Caco-2 (cell line): Measurements from ENCODE around the gene FIP1L1. TPM values are rescaled to one million over a fixed set of nuclear protein-coding genes. Genes with fewer than 3 reads are reported as not detected.
"Not testable (repeated sequence)": the region's sequence is repeated elsewhere in the genome, so short reads cannot be mapped to it uniquely, and the experiment has no call there.

Source experiments
- BruUV-seq: library from RNA; stranded (reverse); fragments of 400-500 nt; replicated peaks from 2 replicates; lab custom pipeline; 2021; lab: Mats Ljungman, UMichigan
- CTCF ChIA-PET: fragments of 300-600 bp; sonication (Branson Sonifier 250); formaldehyde crosslinking; loops from one replicate; lab custom pipeline; 2022; ENCODE audit warnings: antibody characterized with exemption; lab: Charles Lee
- POLR2A ChIA-PET: fragments of 300-600 bp; sonication (Branson Sonifier 250); formaldehyde crosslinking; loops from one replicate; lab custom pipeline; 2022; ENCODE audit warnings: antibody characterized with exemption; lab: Charles Lee
- DNase-seq, 2 experiments: peaks; one replicate each; pipeline versions ENCODE4 v3.0.0 to v3.0.0-alpha.2; 2020 to 2022
- H3K27me3 ChIP-seq: replicated peaks from 2 replicates; pipeline ENCODE4 v1.6.0; 2011; ENCODE audit warnings: low read length; ENCODE audit not compliant: control insufficient read depth, insufficient read depth
- H3K36me3 ChIP-seq: 2 replicates; pipeline ENCODE4 v1.5.1; 2011; ENCODE audit warnings: low read length; ENCODE audit not compliant: control insufficient read depth, insufficient read depth
- H3K4me1 ChIP-seq: fragments of 250-450 bp; sonication (Bioruptor Pico); 2 replicates; pipeline ENCODE4 v1.5.1; 2020; ENCODE audit warnings: mild to moderate bottlenecking
- H3K4me3 ChIP-seq: 2 replicates; pipeline ENCODE4 v1.5.1; 2011; ENCODE audit warnings: low read depth, mild to moderate bottlenecking, control low read depth, low read length
- H3K9me3 ChIP-seq: fragments of 250-450 bp; sonication (Bioruptor Pico); 2 replicates; pipeline ENCODE4 v1.5.1; 2020; ENCODE audit warnings: mild to moderate bottlenecking, moderate library complexity
- H3K27ac Mint-ChIP-seq: one replicate; pipeline ENCODE4 v1.8.0; 2022; ENCODE audit warnings: mixed read lengths; ENCODE audit not compliant: unreplicated experiment
- H3K27me3 Mint-ChIP-seq: one replicate; pipeline ENCODE4 v1.8.0; 2022; ENCODE audit warnings: mixed read lengths; ENCODE audit not compliant: insufficient read depth, unreplicated experiment
- H3K36me3 Mint-ChIP-seq: one replicate; pipeline ENCODE4 v1.8.0; 2022; ENCODE audit warnings: mild to moderate bottlenecking, mixed read lengths; ENCODE audit not compliant: insufficient read depth, unreplicated experiment
- H3K4me1 Mint-ChIP-seq: one replicate; pipeline ENCODE4 v1.8.0; 2022; ENCODE audit warnings: low read depth, mixed read lengths; ENCODE audit not compliant: unreplicated experiment
- H3K4me3 Mint-ChIP-seq: one replicate; pipeline ENCODE4 v1.8.0; 2022; ENCODE audit warnings: mild to moderate bottlenecking, moderate library complexity, mixed read lengths; ENCODE audit not compliant: unreplicated experiment
- H3K9me3 Mint-ChIP-seq: one replicate; pipeline ENCODE4 v1.8.0; 2022; ENCODE audit warnings: mixed read lengths; ENCODE audit not compliant: unreplicated experiment
- CTCF ChIP-seq, 2 experiments: fragments of 200-600 bp in 1 of 2; IDR thresholded peaks; 1 replicate in 1 of 2; 2 replicates in 1 of 2; pipeline versions ENCODE4 v1.5.1 to v1.8.0; 2011 to 2022; ENCODE audit warnings: antibody characterized with exemption in 1 of 2, control low read depth in 1 of 2, inconsistent platforms in 1 of 2, low read depth in 1 of 2, low read length in 1 of 2, mild to moderate bottlenecking in 1 of 2, moderate library complexity in 1 of 2; ENCODE audit not compliant: insufficient read depth in 1 of 2, severe bottlenecking in 1 of 2, unreplicated experiment in 1 of 2
- intact Hi-C: fragments of 100-400 bp; cut with micrococcal nuclease; formaldehyde crosslinking; loops from one replicate; pipeline ENCODE4 v1.10.0; 2022; ENCODE audit not compliant: unreplicated experiment
- total RNA-seq: library from RNA; stranded (reverse); gene quantifications from 2 replicates; pipeline ENCODE4 v1.2.3, GENCODE V29; 2022

Gene FIP1L1
- total RNA-seq, 1 experiment from 2014 or later, result 62.5 TPM

DNA sequence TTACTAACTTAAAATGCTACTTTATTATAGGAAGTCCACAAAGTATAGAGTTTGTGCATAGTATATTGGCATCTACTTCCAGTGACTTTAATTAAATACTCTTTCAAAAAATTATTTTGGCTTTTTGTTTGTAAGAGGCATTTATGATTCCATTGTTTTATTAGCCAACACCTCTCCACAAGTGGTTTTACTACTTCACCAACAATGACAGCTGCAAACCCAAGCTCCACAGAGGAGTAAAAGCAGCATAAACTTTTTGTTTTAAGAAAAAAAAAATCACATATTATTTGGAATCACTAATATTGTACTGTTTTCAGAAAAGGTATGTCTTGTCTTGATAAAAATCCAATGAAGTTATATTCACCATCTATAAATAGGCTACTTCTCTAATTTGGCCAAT, 88.5 kb downstream of the FIP1L1 start:
- peaks cover 28% of the 10 kb centered on the region for H3K36me3 Mint-ChIP-seq
- Histone ChIP-seq H3K4me3 (no peak overlapping the region), H3K27me3 (no peaks in the 10 kb centered on the region), H3K9me3 (no peaks in the 10 kb centered on the region), H3K36me3 (no peaks in the 10 kb centered on the region; the same call in 1 of the 2 replicates), H3K4me1 (peaks cover 7% of the 10 kb centered on the region; the same call in 1 of the 2 replicates)
- peaks cover 6% of the 10 kb centered on the region for H3K4me1 Mint-ChIP-seq
- no peak overlapping the region for H3K4me3 Mint-ChIP-seq
- intact Hi-C loops, result no loop called here
- ChIA-PET POLR2A (no interaction called here), CTCF (no interaction called here)
- H3K9me3 Mint-ChIP-seq, result peaks cover 13% of the 10 kb centered on the region
- no peak for TF ChIP-seq CTCF (IDR thresholded peaks at IDR 0.05; ENCODE audit: insufficient read depth in 1 of 2, low read depth in 1 of 2, low read length in 1 of 2, severe bottlenecking in 1 of 2, unreplicated experiment in 1 of 2)
- BruUV-seq, result no TSS peak
- H3K27me3 Mint-ChIP-seq, result no peaks in the 10 kb centered on the region
- H3K27ac Mint-ChIP-seq, result no peak overlapping the region
- DNase-seq, result no peak

DNA sequence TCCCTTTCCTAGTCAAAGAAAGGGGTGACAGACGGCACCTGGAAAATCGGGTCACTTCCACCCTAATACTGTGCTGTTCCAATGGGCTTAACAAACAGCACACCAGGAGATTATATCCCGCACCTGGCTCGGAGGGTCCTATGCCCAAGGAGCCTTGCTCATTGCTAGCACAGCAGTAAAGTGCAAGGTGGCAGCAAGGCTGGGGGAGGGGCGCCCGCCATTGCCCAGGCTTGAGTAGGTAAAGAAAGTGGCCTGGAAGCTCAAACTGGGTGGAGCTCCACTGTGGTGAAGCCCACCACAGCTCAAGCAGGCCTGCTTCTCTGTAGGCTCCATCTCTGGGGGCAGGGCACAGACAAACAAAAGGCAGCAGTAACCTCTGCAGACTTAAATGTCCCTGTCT, 89.1 kb downstream of the FIP1L1 start:
- H3K4me3 ChIP-seq, BruUV-seq, H3K4me1 ChIP-seq, intact Hi-C loops, H3K36me3 ChIP-seq, H3K27me3 ChIP-seq, DNase-seq, H3K27ac Mint-ChIP-seq, H3K4me1 Mint-ChIP-seq, POLR2A ChIA-PET, CTCF ChIA-PET, H3K27me3 Mint-ChIP-seq, H3K4me3 Mint-ChIP-seq, H3K9me3 ChIP-seq: not testable (repeated sequence)
- Mint-ChIP-seq H3K36me3 (peaks cover 28% of the 10 kb centered on the region), H3K9me3 (peaks cover 13% of the 10 kb centered on the region)

DNA sequence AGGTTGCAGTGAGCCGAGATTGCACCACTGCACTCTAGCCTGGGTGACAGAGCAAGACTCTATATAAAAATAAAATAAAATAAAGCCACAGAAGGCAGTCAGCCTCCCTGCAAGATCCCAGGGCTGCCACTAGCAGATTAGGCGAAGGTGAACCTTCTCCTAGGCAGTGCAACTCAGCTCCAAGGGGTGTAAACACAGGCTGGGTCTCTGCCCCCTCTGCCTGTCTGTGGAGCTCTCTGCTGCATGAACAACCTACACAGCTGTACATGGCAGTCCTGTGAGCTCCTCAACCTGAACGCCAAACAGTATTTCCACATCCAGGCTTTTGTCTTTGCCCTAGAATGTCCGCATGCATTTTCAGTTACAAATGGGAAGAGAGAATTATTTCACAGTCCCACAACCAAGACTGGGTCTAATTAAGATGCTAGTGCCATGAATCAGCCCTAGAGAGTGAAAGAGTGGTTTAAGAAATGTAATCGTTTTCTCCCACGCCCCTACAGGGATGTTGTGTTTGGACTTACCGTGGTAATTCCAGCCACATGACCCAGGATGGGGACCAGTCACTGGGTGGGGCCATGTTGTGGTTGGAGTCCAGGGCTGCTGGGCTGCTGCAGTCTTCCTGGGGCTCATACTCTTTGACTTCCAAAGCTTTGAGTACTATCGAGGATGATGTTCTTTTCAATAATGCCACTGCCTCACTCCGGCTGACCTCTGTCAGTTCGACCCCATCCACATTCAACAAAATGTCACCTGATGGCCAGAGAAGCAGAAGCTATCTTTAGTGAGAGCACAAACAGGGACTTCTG, 99.0 kb downstream of the FIP1L1 start:
- intact Hi-C loops, result loop anchor here (2.0 to 5.0 kb wide), 4 partner anchors 14 to 116 kb away; partner anchors contain the start of genes FIP1L1 and LNX1

More for the DNA sequence above, 99.0 kb downstream of the FIP1L1 start:
- POLR2A ChIA-PET, result interaction anchor here (1.1 kb wide), 1 partner anchor 115 kb away, joined by 7 read pairs; the partner anchor contains the start of gene LNX1
- TSS peak; percentile 58 for BruUV-seq
- CTCF ChIA-PET, result interaction anchor here (0.9 to 1.0 kb wide), 2 partner anchors 115 to 758 kb away, joined by 3 to 5 read pairs; partner anchors contain the start of gene LNX1
- no peaks in the 10 kb centered on the region for H3K27me3 Mint-ChIP-seq
- DNase-seq, result peak; percentile 66 to 73
- no peak for TF ChIP-seq CTCF (IDR thresholded peaks at IDR 0.05; ENCODE audit: insufficient read depth in 1 of 2, low read depth in 1 of 2, low read length in 1 of 2, severe bottlenecking in 1 of 2, unreplicated experiment in 1 of 2)
- H3K27me3 ChIP-seq, result no peaks in the 10 kb centered on the region
- H3K4me1 ChIP-seq, result peaks cover 37% of the 10 kb centered on the region
- peak overlapping the region; percentile 79 for H3K27ac Mint-ChIP-seq
- no peaks in the 10 kb centered on the region for H3K9me3 ChIP-seq
- no peaks in the 10 kb centered on the region for H3K36me3 Mint-ChIP-seq
- no peaks in the 10 kb centered on the region for H3K36me3 ChIP-seq
- H3K4me3 ChIP-seq, result peak overlapping the region; percentile 17
- H3K4me1 Mint-ChIP-seq, result peaks cover 20% of the 10 kb centered on the region
- H3K9me3 Mint-ChIP-seq, result peaks cover 18% of the 10 kb centered on the region
- H3K4me3 Mint-ChIP-seq, result peak overlapping the region; percentile 70
